Subcutaneous adipose tissue (tissue), 4 donors: ENCODE data around the gene CELSR1. TPM values are rescaled to one million over a fixed set of nuclear protein-coding genes. Genes with fewer than 3 reads are reported as not detected.

Source experiments
- total RNA-seq, 4 donors: library from RNA; depleted of rRNA; stranded (reverse); fragments of >200 nt; gene quantifications; one replicate each; pipeline ENCODE4 v1.1.0, GENCODE V29; 2016
- TF ChIP-seq, protein P1 (sequence below): fragments of 450-650 bp; IDR thresholded peaks from one replicate; pipeline ENCODE4 v1.5.1; 2016; ENCODE audit warnings: low read depth, mild to moderate bottlenecking, control low read depth, antibody characterized with exemption, moderate library complexity

Gene CELSR1
- total RNA-seq, 4 donors from 2014 or later, result 0.16 to 5.6 (median 1.5) TPM

DNA sequence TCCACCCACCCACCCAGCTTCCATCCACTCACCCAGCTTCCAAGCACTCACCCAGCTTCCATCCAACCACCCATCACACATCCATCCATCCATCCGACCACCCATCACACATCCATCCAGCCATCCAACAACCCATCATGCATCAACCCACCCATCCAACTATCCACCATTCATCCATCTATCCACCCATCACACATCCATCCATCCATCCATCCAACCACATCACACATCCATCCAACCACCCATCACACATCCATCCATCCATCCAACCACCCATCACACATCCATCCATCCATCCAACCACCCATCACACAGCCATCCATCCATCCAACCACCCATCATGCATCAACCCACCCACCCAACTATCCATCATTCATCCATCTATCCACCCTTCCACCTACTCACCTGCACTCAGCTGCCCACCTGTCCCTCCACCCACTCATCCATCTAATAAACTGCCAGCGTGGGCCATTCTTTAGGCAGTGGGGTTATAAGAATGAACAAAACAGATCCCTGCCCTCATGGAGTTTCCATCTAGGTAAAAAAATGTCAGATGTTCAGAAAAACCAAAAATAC, 88.2 kb downstream of the CELSR1 start:
- TF ChIP-seq, protein P1, sequence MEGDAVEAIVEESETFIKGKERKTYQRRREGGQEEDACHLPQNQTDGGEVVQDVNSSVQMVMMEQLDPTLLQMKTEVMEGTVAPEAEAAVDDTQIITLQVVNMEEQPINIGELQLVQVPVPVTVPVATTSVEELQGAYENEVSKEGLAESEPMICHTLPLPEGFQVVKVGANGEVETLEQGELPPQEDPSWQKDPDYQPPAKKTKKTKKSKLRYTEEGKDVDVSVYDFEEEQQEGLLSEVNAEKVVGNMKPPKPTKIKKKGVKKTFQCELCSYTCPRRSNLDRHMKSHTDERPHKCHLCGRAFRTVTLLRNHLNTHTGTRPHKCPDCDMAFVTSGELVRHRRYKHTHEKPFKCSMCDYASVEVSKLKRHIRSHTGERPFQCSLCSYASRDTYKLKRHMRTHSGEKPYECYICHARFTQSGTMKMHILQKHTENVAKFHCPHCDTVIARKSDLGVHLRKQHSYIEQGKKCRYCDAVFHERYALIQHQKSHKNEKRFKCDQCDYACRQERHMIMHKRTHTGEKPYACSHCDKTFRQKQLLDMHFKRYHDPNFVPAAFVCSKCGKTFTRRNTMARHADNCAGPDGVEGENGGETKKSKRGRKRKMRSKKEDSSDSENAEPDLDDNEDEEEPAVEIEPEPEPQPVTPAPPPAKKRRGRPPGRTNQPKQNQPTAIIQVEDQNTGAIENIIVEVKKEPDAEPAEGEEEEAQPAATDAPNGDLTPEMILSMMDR, result no peak

DNA sequence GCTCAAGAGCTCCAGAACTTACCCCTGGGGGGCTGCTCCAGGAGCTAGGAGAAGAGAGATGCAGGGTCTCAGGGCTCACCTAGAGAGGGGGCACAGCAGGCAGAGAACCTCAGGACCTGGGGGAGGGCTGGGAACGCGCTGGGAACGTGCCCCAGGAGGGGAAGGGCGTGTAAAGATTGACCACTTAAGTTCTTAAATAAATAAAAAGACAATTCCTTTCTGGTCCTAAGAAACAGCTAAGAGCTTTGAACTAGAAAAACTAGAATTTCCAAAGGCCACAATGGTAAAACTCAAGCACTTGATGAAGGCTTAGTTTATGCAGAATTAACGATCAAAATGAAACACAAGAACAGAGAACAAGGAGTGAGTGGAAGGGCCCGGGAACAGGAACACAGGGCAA, 89.1 kb downstream of the CELSR1 start:
- TF ChIP-seq, protein P1, result no peak

DNA sequence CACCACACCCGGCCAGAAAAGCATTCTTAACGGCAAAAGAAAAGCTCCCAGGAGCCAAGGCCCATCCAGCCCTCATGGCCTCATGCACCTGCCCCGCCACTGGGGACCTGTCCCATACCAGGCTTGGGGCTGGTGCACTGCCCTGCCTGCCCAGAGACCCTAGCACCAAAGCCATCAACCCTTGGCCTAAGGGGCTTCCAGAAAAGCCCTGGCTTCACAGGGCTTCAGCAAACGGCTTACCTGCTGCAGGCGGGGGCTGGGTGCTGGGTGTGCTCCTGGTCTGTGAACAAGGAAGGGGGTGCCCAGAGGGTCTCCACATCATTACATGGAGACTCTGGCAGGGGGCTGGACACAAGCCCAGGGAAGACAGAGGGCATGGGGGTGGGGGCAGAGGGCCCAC, 89.5 kb downstream of the CELSR1 start:
- TF ChIP-seq, protein P1, result no peak

DNA sequence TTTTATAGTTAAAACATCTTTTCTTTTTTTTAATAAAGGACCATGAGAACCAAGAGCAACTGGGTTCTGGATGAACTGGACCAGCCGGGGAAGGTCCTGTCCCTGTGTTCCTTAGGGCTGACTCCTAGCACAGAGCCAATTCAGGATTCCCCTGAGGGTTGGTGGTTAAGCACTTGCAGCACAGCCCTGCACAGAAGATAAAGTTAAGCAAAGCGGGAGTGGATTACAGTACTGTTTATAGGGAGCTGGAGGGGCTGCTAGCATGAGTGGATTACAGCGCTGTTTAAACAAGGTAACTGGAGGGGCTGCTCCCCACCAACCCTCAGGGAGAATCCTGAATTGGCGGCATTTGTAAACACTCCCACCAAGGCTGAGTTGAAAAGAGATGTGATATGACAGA, 90.6 kb downstream of the CELSR1 start:
- TF ChIP-seq, protein P1, result no peak

DNA sequence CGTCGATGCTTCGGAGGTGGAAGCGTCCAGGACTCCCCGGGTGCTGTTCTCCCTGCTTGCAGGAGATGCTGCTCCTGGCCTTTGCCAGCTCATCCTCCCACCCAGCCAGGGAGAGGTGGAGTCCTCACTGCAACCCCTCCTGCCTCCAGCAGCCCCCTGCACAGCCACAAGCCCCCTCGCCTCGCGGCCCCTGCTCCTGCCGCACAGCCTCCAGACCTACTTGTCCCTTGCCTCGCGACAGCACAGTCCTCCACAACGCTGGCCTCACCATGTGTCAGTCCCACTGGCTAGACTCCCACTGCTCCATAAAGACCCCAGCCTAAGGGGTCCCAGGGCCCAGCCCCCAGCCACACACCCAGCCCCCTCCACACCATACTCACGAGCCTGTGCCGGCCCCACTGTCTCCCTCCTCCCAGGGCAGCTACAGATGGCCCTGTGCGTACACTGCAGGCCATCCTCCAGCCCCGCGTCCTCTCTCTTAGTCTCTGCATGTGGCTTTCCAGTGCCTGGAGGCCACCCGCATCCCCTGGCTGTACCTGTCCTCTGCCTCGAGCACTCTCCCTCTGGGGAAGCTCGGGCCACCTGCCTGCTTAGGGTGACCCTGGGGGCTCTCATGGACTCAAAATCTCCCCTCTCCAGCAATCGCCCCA, 91.5 kb downstream of the CELSR1 start:
- TF ChIP-seq, protein P1, result no peak

DNA sequence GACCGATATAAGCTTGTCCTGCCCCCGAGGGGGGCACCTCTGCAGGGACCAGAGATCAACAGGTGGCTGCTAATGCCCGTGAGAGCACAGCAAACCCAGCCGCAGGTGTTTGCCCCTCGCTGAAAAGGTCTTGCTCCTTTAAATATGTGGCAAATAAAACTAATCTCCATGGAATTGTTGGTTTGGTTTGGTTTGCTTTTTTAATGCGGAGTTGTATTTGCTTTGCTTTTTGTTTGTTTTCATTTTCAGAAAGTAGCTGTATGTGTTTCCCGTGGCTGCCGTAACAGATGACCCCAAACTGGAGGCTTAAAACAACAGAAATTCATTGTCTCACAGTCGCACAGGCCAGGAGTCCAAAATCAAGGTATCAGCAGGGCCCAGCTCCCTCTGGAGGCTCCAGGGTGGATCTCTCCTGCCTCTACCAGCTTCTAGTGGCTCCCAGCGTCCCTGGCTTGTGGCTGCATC, 93.0 kb downstream of the CELSR1 start:
- TF ChIP-seq, protein P1, result no peak

DNA sequence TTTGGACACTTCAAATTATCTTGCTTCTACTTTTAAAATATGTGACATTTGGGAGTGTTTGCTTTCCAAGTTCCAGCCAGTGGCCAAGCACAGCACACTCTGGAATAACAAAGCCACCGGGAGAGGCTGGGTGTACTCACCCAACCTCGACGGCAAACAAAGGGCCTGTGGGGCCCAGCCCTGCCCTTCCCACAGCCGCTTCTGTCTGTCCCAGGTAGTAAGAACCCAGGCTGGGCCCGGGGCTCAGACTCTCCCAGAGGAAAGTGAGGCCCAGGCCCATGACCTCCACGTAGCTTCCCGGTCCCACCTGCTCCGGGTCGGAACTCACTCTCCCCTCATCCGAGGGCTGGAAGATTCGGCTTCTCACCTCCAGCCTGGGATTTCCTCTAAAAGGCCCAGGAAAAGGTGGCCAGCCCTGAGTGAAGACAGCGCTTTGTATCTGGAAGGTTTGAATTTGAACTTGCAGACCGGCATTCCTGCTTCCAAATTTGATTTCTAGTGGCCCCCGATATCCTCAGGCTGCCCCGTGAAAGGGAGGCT, 93.5 kb downstream of the CELSR1 start:
- TF ChIP-seq, protein P1, result no peak
